ENCODE measurements around the gene ZP3.
"Not testable (repeated sequence)": the region's sequence is repeated elsewhere in the genome, so short reads cannot be mapped to it uniquely, and the experiment has no call there.

- TF ChIP-seq, protein P1, sequence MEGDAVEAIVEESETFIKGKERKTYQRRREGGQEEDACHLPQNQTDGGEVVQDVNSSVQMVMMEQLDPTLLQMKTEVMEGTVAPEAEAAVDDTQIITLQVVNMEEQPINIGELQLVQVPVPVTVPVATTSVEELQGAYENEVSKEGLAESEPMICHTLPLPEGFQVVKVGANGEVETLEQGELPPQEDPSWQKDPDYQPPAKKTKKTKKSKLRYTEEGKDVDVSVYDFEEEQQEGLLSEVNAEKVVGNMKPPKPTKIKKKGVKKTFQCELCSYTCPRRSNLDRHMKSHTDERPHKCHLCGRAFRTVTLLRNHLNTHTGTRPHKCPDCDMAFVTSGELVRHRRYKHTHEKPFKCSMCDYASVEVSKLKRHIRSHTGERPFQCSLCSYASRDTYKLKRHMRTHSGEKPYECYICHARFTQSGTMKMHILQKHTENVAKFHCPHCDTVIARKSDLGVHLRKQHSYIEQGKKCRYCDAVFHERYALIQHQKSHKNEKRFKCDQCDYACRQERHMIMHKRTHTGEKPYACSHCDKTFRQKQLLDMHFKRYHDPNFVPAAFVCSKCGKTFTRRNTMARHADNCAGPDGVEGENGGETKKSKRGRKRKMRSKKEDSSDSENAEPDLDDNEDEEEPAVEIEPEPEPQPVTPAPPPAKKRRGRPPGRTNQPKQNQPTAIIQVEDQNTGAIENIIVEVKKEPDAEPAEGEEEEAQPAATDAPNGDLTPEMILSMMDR (IDR thresholded peaks at IDR 0.05): not testable (repeated sequence)
- TF ChIP-seq POLR2A (IDR thresholded peaks at IDR 0.05): not testable (repeated sequence)
Measured at GRCh38 chr7:76476280-76476679, 51.5 kb downstream of the ZP3 start.

All from Peyer's patch (tissue), 4 donors.